Vagina (tissue), 2 donors: ENCODE results near the gene GRIP2.

Source experiments
- CTCF ChIP-seq, 3 experiments: fragments of 450-650 bp in 2 of 3; fragments of 200-600 bp in 1 of 3; sonication (generic) in 1 of 3; IDR thresholded peaks; one replicate each; pipeline ENCODE4 v1.5.1; 2017 to 2019; ENCODE audit warnings: antibody characterized with exemption in 3 of 3, mild to moderate bottlenecking in 2 of 3, moderate library complexity in 2 of 3
- POLR2AphosphoS5 ChIP-seq, 2 donors: sonication (generic); formaldehyde crosslinking; IDR thresholded peaks; one replicate each; pipeline ENCODE4 v1.9.0; 2017; ENCODE audit warnings: antibody characterized with exemption in 2 of 2, mild to moderate bottlenecking in 2 of 2, low read depth in 1 of 2; ENCODE audit not compliant: insufficient read depth in 1 of 2

- TF ChIP-seq CTCF (IDR thresholded peaks at IDR 0.05) (no peak), POLR2AphosphoS5 (IDR thresholded peaks at IDR 0.05; ENCODE audit: insufficient read depth in 1 of 2, low read depth in 1 of 2) (no peak)
Observed at GRCh38 chr3:14450922-14451606, 89.1 kb downstream of the GRIP2 start.
